Measurements from ENCODE around the gene RIMBP2.

DNA sequence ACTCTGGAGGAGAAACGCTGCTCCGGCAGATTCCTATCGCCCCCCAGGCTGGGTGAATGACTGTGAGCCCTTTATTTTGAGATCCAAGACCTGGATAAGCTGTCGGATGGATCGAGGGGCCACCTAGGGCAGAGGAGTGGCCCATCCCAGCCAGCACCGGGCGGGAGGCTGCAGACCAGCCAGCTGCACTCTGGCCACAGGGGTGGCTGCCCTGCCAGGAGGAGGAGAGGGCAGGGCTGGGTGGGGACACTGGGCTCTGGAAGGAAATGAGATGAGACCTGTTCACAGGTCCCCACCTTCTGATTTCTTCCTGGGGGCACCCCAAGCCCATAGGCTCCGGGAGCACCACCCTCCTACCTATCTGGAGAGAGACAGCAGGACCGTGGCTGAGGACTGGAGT is 238.4 kb downstream of the RIMBP2 start:
- TF ChIP-seq CTCF (IDR thresholded peaks at IDR 0.05; ENCODE audit: poor library complexity, severe bottlenecking), result no peak
- no peak for TF ChIP-seq TAF1 (IDR thresholded peaks at IDR 0.05; ENCODE audit: low read depth)
- no peak for TF ChIP-seq SMC3 (conservative IDR thresholded peaks at IDR 0.05; ENCODE audit: poor library complexity)
- TF ChIP-seq POLR2AphosphoS5 (IDR thresholded peaks at IDR 0.05), result no peak
- TF ChIP-seq EP300 (conservative IDR thresholded peaks at IDR 0.05; ENCODE audit: poor library complexity, severe bottlenecking), result no peak
- no peak for TF ChIP-seq EZH2 (IDR thresholded peaks at IDR 0.05; ENCODE audit: borderline replicate concordance, insufficient read depth, low read length, poor library complexity, severe bottlenecking)
- no peak for TF ChIP-seq MXI1 (conservative IDR thresholded peaks at IDR 0.05; ENCODE audit: poor library complexity, severe bottlenecking)
- TF ChIP-seq, protein P1, sequence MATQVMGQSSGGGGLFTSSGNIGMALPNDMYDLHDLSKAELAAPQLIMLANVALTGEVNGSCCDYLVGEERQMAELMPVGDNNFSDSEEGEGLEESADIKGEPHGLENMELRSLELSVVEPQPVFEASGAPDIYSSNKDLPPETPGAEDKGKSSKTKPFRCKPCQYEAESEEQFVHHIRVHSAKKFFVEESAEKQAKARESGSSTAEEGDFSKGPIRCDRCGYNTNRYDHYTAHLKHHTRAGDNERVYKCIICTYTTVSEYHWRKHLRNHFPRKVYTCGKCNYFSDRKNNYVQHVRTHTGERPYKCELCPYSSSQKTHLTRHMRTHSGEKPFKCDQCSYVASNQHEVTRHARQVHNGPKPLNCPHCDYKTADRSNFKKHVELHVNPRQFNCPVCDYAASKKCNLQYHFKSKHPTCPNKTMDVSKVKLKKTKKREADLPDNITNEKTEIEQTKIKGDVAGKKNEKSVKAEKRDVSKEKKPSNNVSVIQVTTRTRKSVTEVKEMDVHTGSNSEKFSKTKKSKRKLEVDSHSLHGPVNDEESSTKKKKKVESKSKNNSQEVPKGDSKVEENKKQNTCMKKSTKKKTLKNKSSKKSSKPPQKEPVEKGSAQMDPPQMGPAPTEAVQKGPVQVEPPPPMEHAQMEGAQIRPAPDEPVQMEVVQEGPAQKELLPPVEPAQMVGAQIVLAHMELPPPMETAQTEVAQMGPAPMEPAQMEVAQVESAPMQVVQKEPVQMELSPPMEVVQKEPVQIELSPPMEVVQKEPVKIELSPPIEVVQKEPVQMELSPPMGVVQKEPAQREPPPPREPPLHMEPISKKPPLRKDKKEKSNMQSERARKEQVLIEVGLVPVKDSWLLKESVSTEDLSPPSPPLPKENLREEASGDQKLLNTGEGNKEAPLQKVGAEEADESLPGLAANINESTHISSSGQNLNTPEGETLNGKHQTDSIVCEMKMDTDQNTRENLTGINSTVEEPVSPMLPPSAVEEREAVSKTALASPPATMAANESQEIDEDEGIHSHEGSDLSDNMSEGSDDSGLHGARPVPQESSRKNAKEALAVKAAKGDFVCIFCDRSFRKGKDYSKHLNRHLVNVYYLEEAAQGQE (IDR thresholded peaks at IDR 0.05; ENCODE audit: borderline replicate concordance), result no peak

All from neural cell (in vitro differentiated cells).